GM12864 (cell line): ENCODE measurements around the gene SNX33.
"Not testable (repeated sequence)": the region's sequence is repeated elsewhere in the genome, so short reads cannot be mapped to it uniquely, and the experiment has no call there.

Experiments
- DNase-seq: peaks from one replicate; pipeline ENCODE4 v3.0.0-alpha.2; 2011; ENCODE audit warnings: low read depth
- H3K4me3 ChIP-seq: 2 replicates; pipeline ENCODE4 v1.5.1; 2011; ENCODE audit warnings: mild to moderate bottlenecking, low read depth, low read length, control low read depth
- TF ChIP-seq, protein P1 (sequence below): IDR thresholded peaks from 2 replicates; pipeline ENCODE4 v1.5.1; 2011; ENCODE audit warnings: low read depth, mild to moderate bottlenecking, moderate library complexity, low read length, control low read depth, inconsistent platforms; ENCODE audit errors: missing control alignments

The SNX33 gene

DNA sequence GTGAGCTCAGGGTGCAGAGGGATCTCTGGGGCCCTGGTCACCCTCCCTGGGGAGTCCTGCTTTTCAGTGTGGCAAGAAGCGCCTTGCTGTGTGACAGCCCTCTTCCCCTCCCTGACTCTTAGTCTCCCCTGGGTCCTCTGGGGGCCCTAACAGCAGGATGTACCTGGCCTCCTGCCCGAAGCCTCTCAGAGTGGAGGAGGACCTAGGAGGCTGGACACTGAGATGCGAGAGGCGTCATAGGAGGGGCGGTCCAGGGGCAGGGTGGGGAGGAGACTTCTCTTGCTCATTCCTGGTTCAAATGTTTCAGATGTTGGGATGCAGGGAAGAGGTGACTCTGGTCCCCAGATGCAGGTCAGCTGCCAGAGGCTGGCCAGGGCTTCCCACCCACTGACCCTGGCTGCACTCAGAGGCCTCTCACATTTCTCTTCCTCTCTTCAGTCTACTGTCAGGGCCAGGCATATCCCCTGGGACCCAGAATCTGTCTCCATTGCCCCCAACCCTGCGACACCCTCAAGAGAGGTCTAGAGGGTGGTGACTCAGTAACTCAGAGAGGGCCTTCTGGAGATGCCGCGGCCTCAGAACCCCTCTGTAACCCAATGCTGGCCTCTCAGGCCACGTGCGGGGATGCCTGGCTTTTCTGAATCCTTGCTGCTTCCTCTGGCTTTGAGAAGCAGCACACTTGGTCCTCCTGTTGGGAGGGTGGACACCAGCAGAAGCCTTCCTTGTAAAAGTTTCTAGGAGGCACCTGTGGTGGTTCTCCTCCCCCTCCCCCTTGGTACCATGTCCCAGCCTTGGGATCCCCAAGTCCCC is 25.9 kb downstream of the SNX33 start:
- DNase-seq = no peak
- TF ChIP-seq, protein P1, sequence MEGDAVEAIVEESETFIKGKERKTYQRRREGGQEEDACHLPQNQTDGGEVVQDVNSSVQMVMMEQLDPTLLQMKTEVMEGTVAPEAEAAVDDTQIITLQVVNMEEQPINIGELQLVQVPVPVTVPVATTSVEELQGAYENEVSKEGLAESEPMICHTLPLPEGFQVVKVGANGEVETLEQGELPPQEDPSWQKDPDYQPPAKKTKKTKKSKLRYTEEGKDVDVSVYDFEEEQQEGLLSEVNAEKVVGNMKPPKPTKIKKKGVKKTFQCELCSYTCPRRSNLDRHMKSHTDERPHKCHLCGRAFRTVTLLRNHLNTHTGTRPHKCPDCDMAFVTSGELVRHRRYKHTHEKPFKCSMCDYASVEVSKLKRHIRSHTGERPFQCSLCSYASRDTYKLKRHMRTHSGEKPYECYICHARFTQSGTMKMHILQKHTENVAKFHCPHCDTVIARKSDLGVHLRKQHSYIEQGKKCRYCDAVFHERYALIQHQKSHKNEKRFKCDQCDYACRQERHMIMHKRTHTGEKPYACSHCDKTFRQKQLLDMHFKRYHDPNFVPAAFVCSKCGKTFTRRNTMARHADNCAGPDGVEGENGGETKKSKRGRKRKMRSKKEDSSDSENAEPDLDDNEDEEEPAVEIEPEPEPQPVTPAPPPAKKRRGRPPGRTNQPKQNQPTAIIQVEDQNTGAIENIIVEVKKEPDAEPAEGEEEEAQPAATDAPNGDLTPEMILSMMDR = no peak
- no peak overlapping the region for H3K4me3 ChIP-seq

DNA sequence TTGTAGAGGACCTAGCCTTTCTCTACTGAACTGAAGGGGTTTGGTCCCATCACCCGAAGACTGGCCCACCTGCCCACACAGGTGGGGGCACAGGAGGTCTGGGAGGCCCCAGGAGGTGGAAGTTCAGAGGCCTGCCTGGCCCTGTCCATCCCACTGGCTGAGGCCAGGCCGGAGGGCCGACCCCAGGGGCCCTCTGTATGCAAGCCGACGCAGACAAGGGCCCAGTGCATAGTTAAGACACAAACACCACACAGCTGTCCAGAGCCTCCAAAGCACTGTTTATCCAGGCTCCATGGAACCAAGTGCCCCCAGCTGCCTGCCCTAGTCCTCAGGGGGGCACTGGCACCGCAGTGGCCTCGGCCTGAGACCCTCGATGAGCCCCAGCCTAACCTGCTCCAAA is 26.7 kb downstream of the SNX33 start:
- TF ChIP-seq, protein P1 = no peak
- no peak overlapping the region for H3K4me3 ChIP-seq
- no peak for DNase-seq

DNA sequence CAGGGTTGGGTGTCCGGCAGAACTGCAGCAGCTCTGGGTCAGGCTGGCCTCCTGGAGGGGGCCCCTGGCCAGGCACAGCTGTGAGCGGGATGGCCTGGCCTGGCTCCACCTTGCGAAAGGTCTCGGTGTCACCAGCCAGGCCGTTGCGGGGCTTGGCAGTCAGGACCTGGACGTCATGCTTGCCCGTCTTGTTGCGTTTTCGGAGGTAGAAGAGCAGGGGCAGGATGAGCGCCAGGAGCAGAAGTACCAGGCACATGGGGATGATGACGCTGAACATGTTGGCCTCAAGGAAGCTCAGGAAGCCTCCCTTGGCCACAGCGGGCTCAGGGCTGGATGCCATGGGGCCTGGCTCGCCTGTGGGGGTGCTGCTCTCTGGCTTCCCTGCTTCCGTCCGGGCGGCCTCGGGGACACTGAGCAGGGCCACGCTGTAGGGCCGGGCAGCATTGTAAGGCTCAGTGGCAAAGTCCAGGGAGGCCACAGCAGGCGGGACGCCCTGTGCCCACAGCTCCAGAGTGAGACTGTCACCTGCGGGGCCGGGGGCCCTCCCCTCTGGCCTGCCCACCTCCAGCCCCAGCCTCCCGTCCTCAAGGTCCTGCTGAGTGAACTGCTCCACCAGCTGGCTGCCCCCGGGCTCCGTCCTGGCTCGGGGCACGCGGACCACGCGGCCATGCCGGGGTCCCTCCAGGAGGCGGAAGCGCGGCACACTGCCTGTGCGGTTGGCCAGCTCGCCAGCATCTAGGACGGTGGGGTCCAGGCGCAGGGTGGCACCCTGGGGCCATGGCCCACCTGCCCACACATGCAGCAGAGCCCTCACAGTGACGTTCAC is 28.1 kb downstream of the SNX33 start:
- no peak overlapping the region for H3K4me3 ChIP-seq
- no peak for DNase-seq
- TF ChIP-seq, protein P1 = no peak

DNA sequence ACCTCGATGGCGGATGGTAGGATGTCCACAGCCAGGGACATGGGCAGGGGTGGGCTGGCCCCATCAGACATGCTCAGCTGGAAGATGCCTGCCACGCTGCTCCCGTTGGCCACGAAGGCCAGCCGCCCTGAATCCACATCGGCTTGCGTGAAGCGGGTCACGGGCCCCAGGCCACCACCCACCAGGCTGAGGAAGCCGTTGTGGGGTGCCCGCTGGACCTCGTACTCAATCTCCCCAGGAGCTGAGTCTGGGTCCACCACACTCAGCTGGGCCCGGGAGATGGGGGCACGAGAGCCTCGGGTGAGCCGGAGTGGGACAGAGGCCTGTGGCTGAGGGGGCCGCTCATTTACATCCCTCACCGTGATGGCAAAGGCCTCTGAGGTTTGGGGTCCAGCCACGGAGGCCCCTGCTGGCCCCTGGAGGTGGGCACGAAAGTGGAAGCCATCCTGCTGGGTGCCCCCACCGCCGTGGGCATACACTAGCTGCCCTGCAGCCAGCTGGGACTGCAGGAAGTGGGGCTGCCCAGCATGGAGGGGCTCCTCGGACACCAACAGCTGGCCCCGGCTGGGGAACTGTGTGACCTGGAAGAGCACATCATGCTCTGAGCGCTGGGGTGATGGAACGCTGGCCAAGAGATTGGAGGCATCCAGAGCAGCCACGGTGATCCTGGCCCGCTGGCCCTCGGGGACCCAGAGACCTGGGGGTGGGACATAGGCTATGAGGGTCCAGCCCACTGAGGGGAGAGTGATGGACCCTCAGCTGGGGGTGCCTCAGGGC is 29.2 kb downstream of the SNX33 start:
- H3K4me3 ChIP-seq = no peak overlapping the region
- TF ChIP-seq, protein P1 = no peak
- DNase-seq = no peak

DNA sequence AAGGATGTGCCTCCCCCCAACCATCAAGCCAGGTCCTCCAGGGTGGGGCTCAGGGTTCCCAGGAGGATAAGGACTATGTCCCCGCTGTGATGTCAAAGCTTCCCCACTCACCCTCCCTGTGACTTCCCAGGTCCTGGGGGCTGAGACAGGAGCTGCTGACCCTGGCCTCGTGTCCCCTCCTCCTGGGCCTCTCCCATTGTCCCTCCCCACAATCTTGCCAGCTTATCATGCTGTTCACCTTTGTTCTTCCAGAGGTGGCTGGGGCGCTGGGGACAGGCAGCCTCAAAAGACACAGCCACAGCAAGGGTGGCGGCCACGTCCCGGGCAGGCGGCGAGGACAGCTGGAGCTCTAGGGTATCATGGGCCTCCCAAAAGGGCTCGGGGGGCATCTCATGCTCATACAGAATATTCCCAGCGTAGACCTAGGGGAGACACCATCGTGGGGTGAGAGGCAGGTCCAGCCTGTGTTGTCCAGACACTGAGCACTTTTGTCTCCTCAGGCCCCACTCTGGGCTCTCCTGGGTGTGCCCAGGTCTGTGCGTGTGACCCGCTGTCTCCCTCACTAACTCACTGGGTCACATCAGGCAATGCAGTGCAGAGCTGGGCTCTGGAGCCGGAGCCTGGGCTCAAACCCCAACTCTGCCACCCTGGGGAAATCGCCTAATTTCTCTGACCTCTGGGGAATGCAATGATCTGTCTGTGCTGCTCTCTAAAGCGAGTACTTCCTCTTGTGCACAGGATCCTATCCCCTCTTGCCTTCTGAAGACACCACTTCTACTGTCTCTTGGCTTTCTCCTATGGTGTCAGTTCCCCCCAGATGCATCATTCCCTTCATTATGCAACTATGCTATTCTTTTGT is 30.0 kb downstream of the SNX33 start:
- TF ChIP-seq, protein P1 = no peak
- no peak for DNase-seq
- no peak overlapping the region for H3K4me3 ChIP-seq

DNA sequence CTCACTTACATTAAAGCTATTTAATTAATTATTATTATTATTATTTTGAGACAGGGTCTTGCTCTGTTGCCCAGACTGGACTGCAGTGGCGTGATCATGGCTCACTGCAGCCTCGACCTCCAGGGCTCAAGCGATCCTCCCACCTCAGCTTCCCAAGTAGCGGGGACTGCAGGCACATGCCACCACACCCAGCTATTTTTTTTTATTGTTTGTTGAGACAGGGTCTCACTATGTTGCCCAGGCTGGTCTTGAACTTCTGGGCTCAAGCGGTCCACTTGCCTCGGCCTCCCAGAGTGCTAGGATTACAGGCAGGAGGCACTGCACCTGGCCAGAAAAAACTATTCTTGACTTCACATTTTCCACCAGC is 30.6 kb downstream of the SNX33 start:
- not testable (repeated sequence) for DNase-seq, H3K4me3 ChIP-seq
